Dermis blood vessel endothelial cell (primary cell): Measurements from ENCODE around the gene SCAMP3. TPM values are rescaled to one million over a fixed set of nuclear protein-coding genes. Genes with fewer than 3 reads are reported as not detected.
"Not testable (repeated sequence)": the region's sequence is repeated elsewhere in the genome, so short reads cannot be mapped to it uniquely, and the experiment has no call there.

Experiments used
- DNase-seq: peaks from one replicate; pipeline ENCODE4 v3.0.0; 2010
- total RNA-seq: library from RNA; depleted of rRNA; stranded (reverse); fragments of >200 nt; gene quantifications from 2 replicates; pipeline ENCODE4 v1.2.3, GENCODE V29; 2014

Gene SCAMP3
- total RNA-seq, result 38.3 and 46.3 TPM in 2 replicates

- DNase-seq, result peak; percentile 100
Measured at GRCh38 chr1:155261852-155262673, at the start of gene SCAMP3. Gene SCAMP3, minus strand, starts transcription at chr1:155262360. Its CDS starts 209 bp downstream, at chr1:155262151.

- DNase-seq, result peak; percentile 85
Measured at GRCh38 chr1:155309423-155310021, 47.4 kb upstream of the SCAMP3 start.

GRCh38 chr1:155308493-155309422, 46.6 kb upstream of the SCAMP3 start, which contains the start of gene FDPS:
Gene FDPS, plus strand, starts transcription at chr1:155308866. Its CDS starts 924 bp downstream, at chr1:155309790.
- peak; percentile 100 for DNase-seq

- peak; percentile 75 for DNase-seq
Measured at GRCh38 chr1:155307247-155307740, 45.1 kb upstream of the SCAMP3 start.

- DNase-seq, result no peak
Measured at GRCh38 chr1:155305881-155306391, 43.8 kb upstream of the SCAMP3 start.

GRCh38 chr1:155304558-155305063, 42.5 kb upstream of the SCAMP3 start:
- DNase-seq, result no peak

GRCh38 chr1:155301342-155301841, 39.2 kb upstream of the SCAMP3 start, which contains the start of gene PKLR:
Gene PKLR, minus strand, starts transcription at chr1:155301438. Its CDS starts 43 bp downstream, at chr1:155301395.
- no peak for DNase-seq

- no peak for DNase-seq
Measured at GRCh38 chr1:155300553-155301329, 38.6 kb upstream of the SCAMP3 start.

- no peak for DNase-seq
Measured at GRCh38 chr1:155300024-155300423, 37.9 kb upstream of the SCAMP3 start.

GRCh38 chr1:155297384-155297783, 35.2 kb upstream of the SCAMP3 start:
- DNase-seq, result no peak

- DNase-seq, result no peak
Measured at GRCh38 chr1:155296661-155297060, 34.5 kb upstream of the SCAMP3 start.

- no peak for DNase-seq
Measured at GRCh38 chr1:155295942-155296267, 33.7 kb upstream of the SCAMP3 start.

GRCh38 chr1:155295183-155295941, 33.2 kb upstream of the SCAMP3 start:
- no peak for DNase-seq

GRCh38 chr1:155294520-155295182, 32.5 kb upstream of the SCAMP3 start:
- DNase-seq, result no peak

- no peak for DNase-seq
Measured at GRCh38 chr1:155293086-155293749, 31.1 kb upstream of the SCAMP3 start.

GRCh38 chr1:155291006-155291405, 28.8 kb upstream of the SCAMP3 start:
- not testable (repeated sequence) for DNase-seq

- no peak for DNase-seq
Measured at GRCh38 chr1:155287987-155288543, 25.9 kb upstream of the SCAMP3 start.

- DNase-seq, result no peak
Measured at GRCh38 chr1:155286544-155286943, 24.4 kb upstream of the SCAMP3 start.

- DNase-seq, result no peak
Measured at GRCh38 chr1:155285631-155286044, 23.5 kb upstream of the SCAMP3 start.
